ENCODE results near the gene SPDYE8. TPM values are rescaled to one million over a fixed set of nuclear protein-coding genes. Genes with fewer than 3 reads are reported as not detected.
"Not testable (repeated sequence)": the region's sequence is repeated elsewhere in the genome, so short reads cannot be mapped to it uniquely, and the experiment has no call there.

The SPDYE8 gene, protein sequence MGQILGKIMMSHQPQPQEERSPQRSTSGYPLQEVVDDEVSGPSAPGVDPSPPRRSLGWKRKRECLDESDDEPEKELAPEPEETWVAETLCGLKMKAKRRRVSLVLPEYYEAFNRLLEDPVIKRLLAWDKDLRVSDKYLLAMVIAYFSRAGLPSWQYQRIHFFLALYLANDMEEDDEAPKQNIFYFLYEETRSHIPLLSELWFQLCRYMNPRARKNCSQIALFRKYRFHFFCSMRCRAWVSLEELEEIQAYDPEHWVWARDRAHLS
- total RNA-seq = not detected in 2 replicates
- polyA plus RNA-seq = not detected in 2 replicates
- not detected in 2 replicates for polyA plus RNA-seq (2011; cell fraction: cytosol; rRNA removed)
- not detected in 2 replicates for polyA plus RNA-seq (2011; cell fraction: nucleus; rRNA removed)
- polyA plus RNA-seq (2012) = not detected in 2 replicates
- not detected in 2 replicates for polyA minus RNA-seq
- not detected for polyA minus RNA-seq (2011; cell fraction: cytosol; rRNA and poly(A)+ RNA removed)
- not detected in 2 replicates for polyA minus RNA-seq (2011; cell fraction: nucleus; rRNA and poly(A)+ RNA removed)
- Bru-seq, nascent RNA = not detected
- not detected for BruChase-seq, experiment 1, labeled RNA remaining after a 6-hour chase
- not detected for BruChase-seq, experiment 2, labeled RNA remaining after a 2-hour chase
- long read RNA-seq = 0 reads

- H3K9ac ChIP-seq (replicated peaks; ENCODE audit: extremely low read depth, insufficient read depth, low read length); FAIRE-seq; dilution Hi-C loops (cut with MboI; ENCODE audit: extremely low pct_ligation_motif_present, low sequenced_read_pairs); intact Hi-C loops (cut with micrococcal nuclease); H3K9me1 ChIP-seq (replicated peaks; ENCODE audit: control insufficient read depth, extremely low read depth, insufficient read depth, low read length); H3K27me3 ChIP-seq (ENCODE audit: control insufficient read depth in 2 of 2, insufficient read depth in 2 of 2, low read length in 2 of 2); H2AFZ ChIP-seq (ENCODE audit: low read depth, low read length); H3K79me2 ChIP-seq (ENCODE audit: control insufficient read depth, insufficient read depth, low read length); H3K4me3 ChIP-seq (replicated peaks in 1 of 3; ENCODE audit: insufficient read depth in 1 of 3, low read depth in 1 of 3, low read length in 3 of 3); H4K20me1 ChIP-seq (replicated peaks; ENCODE audit: control insufficient read depth, extremely low read depth, insufficient read depth, low read length); BruUV-seq (replicated peaks); CTCF ChIA-PET; H3K9me3 ChIP-seq (replicated peaks; ENCODE audit: control insufficient read depth, insufficient read depth, low read length); H3K4me2 ChIP-seq (ENCODE audit: insufficient read depth, low read length); H3K4me1 ChIP-seq (ENCODE audit: control insufficient read depth, extremely low read depth, insufficient read depth, low read length); H3K36me3 ChIP-seq (ENCODE audit: control insufficient read depth in 2 of 2, extremely low read depth in 1 of 2, insufficient read depth in 2 of 2, low read length in 2 of 2); POLR2A ChIA-PET; DNase-seq (ENCODE audit: low read depth, low spot score); H3K27ac ChIP-seq (ENCODE audit: insufficient read depth, low read depth, low read length): not testable (repeated sequence)
Observed at GRCh38 chr7:73029666-73030065, at the start of gene SPDYE8. Gene SPDYE8, minus strand, starts transcription at chr7:73029766. Its CDS starts 1,800 bp downstream, at chr7:73027966.

- H3K4me2 ChIP-seq (ENCODE audit: insufficient read depth, low read length); BruUV-seq (replicated peaks); H3K9me1 ChIP-seq (replicated peaks; ENCODE audit: control insufficient read depth, extremely low read depth, insufficient read depth, low read length); H3K4me1 ChIP-seq (ENCODE audit: control insufficient read depth, extremely low read depth, insufficient read depth, low read length); H3K79me2 ChIP-seq (ENCODE audit: control insufficient read depth, insufficient read depth, low read length); H3K9me3 ChIP-seq (replicated peaks; ENCODE audit: control insufficient read depth, insufficient read depth, low read length); H3K9ac ChIP-seq (replicated peaks; ENCODE audit: extremely low read depth, insufficient read depth, low read length); CTCF ChIA-PET; H2AFZ ChIP-seq (ENCODE audit: low read depth, low read length); H3K36me3 ChIP-seq (ENCODE audit: control insufficient read depth in 2 of 2, extremely low read depth in 1 of 2, insufficient read depth in 2 of 2, low read length in 2 of 2); dilution Hi-C loops (cut with MboI; ENCODE audit: extremely low pct_ligation_motif_present, low sequenced_read_pairs); H4K20me1 ChIP-seq (replicated peaks; ENCODE audit: control insufficient read depth, extremely low read depth, insufficient read depth, low read length); DNase-seq (ENCODE audit: low read depth, low spot score); H3K27ac ChIP-seq (ENCODE audit: insufficient read depth, low read depth, low read length); FAIRE-seq; H3K27me3 ChIP-seq (ENCODE audit: control insufficient read depth in 2 of 2, insufficient read depth in 2 of 2, low read length in 2 of 2); H3K4me3 ChIP-seq (replicated peaks in 1 of 3; ENCODE audit: insufficient read depth in 1 of 3, low read depth in 1 of 3, low read length in 3 of 3); POLR2A ChIA-PET; intact Hi-C loops (cut with micrococcal nuclease): not testable (repeated sequence)
Observed at GRCh38 chr7:73057811-73058210, 28.2 kb upstream of the SPDYE8 start, which contains the start of gene SPDYE11. Gene SPDYE11, minus strand, starts transcription at chr7:73057911. Its CDS starts 1,800 bp downstream, at chr7:73056111.

GRCh38 chr7:73006491-73006890 lies 23.1 kb downstream of the SPDYE8 start:
- FAIRE-seq; dilution Hi-C loops (cut with MboI; ENCODE audit: extremely low pct_ligation_motif_present, low sequenced_read_pairs); H3K79me2 ChIP-seq (ENCODE audit: control insufficient read depth, insufficient read depth, low read length); intact Hi-C loops (cut with micrococcal nuclease); H3K36me3 ChIP-seq (ENCODE audit: control insufficient read depth in 2 of 2, extremely low read depth in 1 of 2, insufficient read depth in 2 of 2, low read length in 2 of 2); H3K27me3 ChIP-seq (ENCODE audit: control insufficient read depth in 2 of 2, insufficient read depth in 2 of 2, low read length in 2 of 2); H3K9ac ChIP-seq (replicated peaks; ENCODE audit: extremely low read depth, insufficient read depth, low read length); H2AFZ ChIP-seq (ENCODE audit: low read depth, low read length); CTCF ChIA-PET; H3K4me1 ChIP-seq (ENCODE audit: control insufficient read depth, extremely low read depth, insufficient read depth, low read length); DNase-seq (ENCODE audit: low read depth, low spot score); BruUV-seq (replicated peaks); H3K27ac ChIP-seq (ENCODE audit: insufficient read depth, low read depth, low read length); H4K20me1 ChIP-seq (replicated peaks; ENCODE audit: control insufficient read depth, extremely low read depth, insufficient read depth, low read length); POLR2A ChIA-PET; H3K9me3 ChIP-seq (replicated peaks; ENCODE audit: control insufficient read depth, insufficient read depth, low read length); H3K4me2 ChIP-seq (ENCODE audit: insufficient read depth, low read length); H3K9me1 ChIP-seq (replicated peaks; ENCODE audit: control insufficient read depth, extremely low read depth, insufficient read depth, low read length): not testable (repeated sequence)
- peak overlapping the region in 1 of 3 experiments; percentile 24 for H3K4me3 ChIP-seq (replicated peaks in 1 of 3; ENCODE audit: insufficient read depth in 1 of 3, low read depth in 1 of 3, low read length in 3 of 3)

All from endothelial cell of umbilical vein (primary cell).